ENCODE data around the gene CD93.

The CD93 gene

DNA sequence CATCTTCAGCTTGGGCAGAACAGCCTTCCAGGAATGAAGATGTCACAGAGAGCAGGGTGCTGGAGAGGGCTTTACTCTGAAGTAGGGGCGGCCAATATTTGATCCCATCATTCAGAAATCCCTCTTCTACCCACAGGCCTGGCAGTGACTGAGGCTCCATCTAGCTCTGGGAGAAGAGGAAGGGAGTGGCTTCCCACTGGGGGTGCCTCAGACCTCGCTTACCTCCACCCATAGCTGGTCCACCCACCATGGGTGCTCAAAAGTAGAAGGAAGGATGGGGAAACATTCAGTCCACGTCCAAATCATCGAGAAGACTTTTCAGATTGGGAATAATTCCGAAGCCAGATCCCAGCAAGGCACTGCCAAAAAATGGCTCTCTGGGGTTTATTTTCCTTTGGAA lies 24.9 kb downstream of the CD93 start:
- no peak for DNase-seq (ENCODE audit: low read depth)

DNA sequence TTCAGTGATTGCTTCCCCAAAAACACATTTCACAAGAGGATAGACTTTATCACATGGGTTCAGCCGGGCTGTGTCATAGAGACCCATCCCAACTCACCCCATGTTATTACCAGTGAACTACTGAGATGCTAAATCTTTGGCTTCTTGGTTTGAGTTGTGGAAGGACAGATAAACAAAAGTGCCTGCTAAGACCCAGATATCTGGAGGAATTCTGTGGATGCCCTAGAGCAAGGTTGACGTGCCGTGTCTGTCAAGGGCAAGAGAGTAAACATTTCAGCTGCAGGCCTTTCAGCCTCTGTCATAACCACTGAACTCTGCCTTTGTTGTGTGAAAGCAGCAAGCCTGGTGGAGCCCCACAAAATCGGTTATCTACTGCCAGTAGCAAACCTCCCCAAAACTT lies 25.5 kb downstream of the CD93 start:
- DNase-seq (ENCODE audit: low read depth), result no peak

DNA sequence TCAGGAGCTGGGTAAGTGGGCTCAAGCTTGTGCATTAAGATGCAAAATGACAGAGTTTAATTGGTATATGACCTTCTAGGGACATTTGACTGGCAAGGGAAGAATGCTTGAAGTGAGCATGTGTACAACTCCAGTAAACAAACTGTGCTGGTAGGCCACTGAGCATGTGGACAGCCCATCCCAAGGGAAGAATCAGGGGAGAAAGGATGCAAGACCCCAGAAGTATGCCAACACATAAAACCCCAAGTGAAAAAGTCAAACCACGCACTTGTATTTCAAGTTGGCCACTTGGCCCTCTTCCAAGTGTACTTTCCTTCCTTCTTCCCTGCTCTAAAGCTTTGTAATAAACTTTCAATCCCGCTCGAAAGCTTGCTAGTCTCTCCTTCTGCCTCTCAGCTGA lies 26.3 kb downstream of the CD93 start:
- no peak for DNase-seq (ENCODE audit: low read depth)

DNA sequence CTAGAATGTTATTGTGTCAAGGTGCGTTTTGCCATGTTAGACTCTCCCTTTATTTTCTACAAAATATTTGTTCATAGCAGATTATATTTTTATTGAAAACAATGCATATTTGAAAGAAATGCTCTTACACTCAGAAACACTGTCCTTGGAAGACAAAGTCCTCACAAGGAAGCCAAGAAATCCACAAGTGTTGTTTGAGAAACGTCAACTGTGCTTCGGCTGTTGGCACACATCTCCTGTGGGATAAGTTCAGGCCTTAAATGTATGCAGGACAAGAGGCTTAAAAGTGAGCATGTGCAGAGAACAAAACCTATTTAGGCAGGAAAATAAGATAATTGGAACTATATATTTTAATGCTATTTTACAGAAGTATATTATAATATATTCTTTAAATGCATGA lies 27.1 kb downstream of the CD93 start:
- no peak for DNase-seq (ENCODE audit: low read depth)

- DNase-seq (ENCODE audit: low read depth), result no peak
Observed at GRCh38 chr20:23058240-23058639, 27.9 kb downstream of the CD93 start.

- DNase-seq (ENCODE audit: low read depth), result no peak
Observed at GRCh38 chr20:23052904-23053303, 33.2 kb downstream of the CD93 start.

- DNase-seq (ENCODE audit: low read depth), result no peak
Observed at GRCh38 chr20:23050847-23051627, 35.1 kb downstream of the CD93 start.

DNA sequence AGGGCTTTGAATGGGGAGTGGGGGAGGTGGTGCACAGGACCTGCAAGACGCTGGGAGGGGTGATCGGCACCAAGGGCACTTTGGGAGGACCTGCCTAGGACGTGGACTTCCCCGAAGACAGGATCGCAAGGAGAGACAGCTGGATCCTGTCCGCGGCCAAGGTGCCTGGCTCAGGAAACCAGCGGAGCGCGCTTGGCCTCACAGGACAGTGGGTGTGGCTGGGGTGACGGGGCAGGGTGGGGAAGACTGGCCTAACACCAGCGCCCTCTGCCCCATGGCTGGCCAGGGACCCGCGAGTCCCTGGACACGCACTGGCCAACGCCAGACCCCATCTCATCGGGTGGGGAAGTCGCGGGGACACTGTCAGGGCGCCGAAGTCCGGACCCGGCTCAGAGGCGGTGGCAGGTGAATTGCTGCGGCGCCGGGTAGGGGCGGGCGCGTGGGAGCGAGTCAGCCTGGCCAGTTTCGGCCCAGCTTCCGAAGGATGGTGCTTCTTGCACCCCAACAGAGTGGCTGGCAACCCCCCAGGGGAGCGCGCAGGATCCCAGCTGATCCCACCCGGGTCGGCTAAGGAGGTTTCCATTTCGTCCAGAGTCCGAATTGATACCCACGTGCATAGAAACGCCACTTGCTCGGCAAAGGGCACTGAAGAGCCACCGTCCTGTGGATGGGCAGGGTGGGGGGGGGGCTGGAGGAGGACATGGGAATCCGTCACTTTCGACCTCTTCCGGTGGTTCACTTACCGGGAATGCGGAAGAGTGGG lies 35.9 kb downstream of the CD93 start:
- no peak for DNase-seq (ENCODE audit: low read depth)

GRCh38 chr20:23049201-23050075 lies 36.7 kb downstream of the CD93 start, which contains the start of gene THBD:
THBD (minus strand) TSS chr20:23049672; CDS start chr20:23049504, 168 bp downstream.
- DNase-seq (ENCODE audit: low read depth), result no peak

DNA sequence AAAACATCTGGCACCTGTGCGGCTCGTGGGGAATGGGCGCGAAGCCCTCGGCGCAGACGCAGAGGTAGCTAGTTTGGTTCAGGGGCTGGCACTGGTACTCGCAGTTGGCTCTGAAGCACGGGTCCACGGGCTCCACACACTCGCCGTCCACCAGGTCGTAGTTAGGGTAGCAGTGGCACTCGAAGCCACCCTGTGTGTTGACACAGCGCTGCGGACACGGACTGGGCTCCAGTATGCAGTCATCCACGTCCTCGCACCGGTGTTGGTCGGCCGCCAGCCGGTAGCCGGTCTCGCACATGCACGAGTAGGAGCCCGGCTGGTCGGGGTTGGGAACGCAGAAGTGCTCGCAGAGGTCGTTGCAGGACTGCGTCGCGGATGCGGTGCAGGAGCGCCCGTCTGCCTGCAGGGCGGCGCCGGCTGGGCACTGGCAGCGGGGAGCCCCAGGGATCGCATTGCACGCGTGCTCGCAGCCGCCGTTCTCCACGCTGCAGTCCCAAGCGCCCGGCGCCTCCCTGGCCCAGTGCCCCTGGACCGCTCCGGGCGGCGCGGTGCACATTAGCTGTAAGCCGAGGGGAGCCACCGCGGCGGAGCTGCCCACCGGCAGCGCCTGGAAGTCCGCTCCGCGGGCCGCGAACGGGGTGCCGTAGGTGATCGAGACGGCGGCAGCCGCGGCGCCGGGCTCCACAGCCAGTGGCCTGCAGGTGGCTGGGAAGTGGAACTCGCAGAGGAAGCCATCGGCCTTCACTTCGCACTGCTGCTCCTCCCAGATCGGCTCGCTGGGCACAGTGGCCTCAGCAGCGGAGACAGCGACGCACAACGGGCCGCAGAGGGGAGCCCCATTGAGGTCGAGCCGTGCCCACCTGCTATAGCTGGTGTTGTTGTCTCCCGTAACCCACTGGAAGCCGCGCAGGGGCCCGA lies 37.6 kb downstream of the CD93 start:
- no peak for DNase-seq (ENCODE audit: low read depth)

DNA sequence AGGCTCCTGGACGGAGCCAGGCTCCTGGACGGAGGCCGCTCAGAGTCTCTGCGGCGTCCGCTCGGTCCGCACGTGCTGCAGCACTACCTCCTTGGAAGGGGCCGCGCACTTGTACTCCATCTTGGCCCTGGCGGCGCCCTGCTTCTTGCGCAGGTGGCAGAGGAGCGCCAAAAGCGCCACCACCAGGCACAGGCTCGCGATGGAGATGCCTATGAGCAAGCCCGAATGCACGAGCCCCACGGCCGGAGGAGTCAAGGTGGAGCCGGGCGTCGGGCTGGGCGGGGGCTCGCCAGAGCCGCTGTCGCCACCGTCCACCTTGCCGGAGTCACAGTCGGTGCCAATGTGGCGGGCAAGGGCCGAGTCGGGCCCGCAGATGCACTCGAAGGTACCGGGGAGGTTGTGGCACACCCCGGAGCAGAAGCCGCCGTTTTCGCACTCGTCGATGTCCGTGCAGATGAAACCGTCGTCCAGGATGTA lies 38.3 kb downstream of the CD93 start:
- no peak for DNase-seq (ENCODE audit: low read depth)

DNA sequence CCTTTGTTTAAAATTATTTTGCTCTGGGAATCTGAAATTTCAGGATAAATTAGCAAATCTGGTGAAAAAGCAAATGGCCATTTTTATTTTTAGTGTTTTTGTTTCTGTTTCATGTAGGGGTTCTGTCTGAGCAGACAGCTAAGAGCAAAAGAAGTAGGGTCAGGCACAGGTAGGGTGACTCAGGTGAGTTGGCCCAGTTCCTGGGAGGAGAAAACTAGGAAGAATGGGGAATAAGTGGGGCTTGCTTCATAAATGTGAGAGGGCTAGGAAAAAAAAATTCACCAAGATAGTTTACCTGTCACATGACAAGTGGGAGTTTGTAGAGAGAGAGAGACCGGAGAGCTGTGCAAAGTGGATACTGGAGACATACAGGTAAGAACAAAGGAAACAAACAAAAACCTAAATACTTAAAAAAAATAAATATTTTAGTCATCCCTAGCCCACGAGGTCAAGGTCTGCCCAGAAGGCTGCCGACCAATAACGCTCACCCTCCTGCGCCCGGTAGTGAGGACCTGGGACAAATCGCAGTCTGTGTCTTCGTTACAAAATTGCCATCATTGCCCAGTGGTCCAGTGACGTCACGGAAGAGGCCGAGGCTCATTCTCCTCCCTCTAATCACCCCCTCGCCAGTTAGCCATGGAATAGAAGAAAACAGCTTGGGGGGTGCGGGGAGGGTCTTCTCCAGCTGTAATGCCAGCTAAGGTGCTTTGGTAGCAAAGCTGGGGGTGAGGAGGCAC lies 39.0 kb downstream of the CD93 start:
- no peak for DNase-seq (ENCODE audit: low read depth)

DNA sequence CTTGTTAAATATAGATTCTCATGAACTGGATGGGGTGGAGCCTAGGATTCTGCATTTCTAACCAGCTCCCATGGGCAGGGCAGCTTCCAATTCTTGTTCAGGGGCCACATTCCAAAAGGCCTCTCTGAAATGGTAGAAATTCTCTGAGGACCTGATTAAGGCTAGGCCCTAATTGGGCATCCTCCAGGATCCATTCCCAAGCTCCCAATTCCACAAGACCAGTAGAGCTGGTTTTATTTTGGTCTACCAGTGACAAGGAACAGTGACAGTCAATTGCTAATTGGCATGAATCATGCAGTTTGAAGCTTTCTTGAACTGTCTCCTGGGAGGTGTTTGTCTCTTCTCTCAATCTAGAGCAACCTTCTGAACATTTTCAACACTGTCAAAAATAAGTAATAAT lies 39.7 kb downstream of the CD93 start:
- no peak for DNase-seq (ENCODE audit: low read depth)

DNA sequence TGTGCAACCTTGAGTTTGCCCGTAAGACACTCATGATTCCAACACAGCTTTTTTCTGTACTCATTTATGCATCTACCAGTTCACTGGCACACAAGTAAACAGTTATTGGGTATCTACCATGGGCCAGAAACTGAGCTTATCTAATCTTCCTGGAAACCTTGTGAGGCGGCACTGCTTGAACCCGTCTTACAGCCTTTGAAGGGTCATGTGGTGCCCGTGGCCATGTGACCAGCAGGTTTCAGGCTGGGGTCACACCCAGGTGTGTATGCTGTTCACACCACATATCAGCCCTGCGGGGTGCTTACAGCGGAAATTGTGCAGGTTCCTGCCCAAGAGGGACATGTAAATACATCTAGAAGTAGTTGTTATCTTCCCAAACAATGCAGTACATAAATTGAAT lies 42.7 kb downstream of the CD93 start:
- no peak for DNase-seq (ENCODE audit: low read depth)

DNA sequence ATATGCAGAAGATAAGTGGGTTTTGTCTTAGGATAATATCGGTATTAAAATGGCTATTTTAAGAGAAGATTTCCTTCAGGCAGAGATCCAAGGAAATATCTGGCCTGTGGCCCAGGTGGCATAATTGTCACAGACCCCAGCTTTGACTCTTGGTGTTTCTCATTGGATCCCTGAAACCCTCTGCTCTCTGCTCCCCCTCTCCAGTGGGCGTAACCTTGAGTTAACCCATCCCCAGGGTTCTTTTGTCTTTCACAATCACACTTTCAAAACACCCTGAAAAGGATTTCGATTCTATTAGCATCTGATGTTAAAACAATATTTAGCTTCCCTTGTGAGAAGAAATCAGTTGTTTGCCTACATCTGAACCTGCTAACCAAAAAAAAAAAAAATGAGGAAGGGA lies 43.9 kb downstream of the CD93 start:
- no peak for DNase-seq (ENCODE audit: low read depth)

- no peak for DNase-seq (ENCODE audit: low read depth)
Observed at GRCh38 chr20:23039885-23040508, 46.1 kb downstream of the CD93 start.

GRCh38 chr20:23039136-23039875 lies 46.8 kb downstream of the CD93 start:
- DNase-seq (ENCODE audit: low read depth), result no peak

DNA sequence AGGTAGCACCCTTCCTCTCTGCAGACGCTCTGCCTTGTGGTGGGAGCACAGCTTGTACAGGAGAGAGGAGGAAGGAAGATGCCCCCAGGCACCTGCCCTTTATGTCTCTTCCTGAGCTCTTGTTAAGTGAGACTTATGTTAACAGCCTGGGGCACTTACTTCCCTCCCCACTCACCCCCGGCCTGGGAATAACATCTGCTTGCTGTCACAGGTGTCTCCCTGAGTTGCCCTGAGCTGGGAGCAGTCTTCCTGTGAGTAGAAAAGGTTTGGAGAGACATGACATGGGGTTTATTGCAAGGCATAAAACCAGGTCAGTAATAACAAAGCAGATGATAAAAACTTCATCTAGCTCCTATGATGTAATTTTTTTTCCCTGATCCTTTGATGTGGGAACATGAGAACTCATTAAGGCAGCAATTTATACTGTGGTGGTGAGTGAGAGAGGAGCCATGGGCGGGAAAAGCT lies 49.1 kb downstream of the CD93 start:
- no peak for DNase-seq (ENCODE audit: low read depth)

DNA sequence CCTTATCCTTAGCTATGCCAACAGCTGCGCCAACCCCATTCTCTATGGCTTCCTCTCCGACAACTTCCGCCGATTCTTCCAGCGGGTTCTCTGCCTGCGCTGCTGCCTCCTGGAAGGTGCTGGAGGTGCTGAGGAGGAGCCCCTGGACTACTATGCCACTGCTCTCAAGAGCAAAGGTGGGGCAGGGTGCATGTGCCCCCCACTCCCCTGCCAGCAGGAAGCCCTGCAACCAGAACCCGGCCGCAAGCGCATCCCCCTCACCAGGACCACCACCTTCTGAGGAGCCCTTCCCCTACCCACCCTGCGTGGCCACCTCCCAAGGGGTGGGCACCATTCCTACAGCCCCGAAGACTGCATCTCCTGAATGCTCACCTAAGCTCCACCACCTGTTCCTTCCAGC lies 49.8 kb downstream of the CD93 start:
- DNase-seq (ENCODE audit: low read depth), result no peak
